Measurements from ENCODE around the gene KLRG1. TPM values are rescaled to one million over a fixed set of nuclear protein-coding genes. Genes with fewer than 3 reads are reported as not detected.

The KLRG1 gene
- total RNA-seq, 1 donor from 2014 or later = 8.0 TPM

DNA sequence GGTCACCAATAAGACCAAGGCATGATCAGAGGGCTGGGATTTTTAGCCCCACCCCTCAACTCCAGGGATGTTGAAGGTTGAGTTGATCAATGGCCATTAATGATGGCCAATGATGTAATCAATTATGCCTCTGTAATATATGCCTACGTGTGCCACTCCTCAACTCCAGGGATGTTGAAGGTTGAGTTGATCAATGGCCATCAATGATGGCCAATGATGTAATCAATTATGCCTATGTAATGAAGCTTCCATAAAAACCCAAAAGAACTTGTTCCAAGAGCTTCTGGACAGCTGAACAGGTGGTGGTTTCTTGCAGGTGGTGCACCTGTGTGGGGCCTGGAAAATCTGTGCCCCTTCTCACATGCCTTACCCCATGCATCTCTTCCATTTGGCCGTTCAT, 33.2 kb downstream of the KLRG1 start:
- H3K9me3 Mint-ChIP-seq (ENCODE audit: low read depth) = peaks cover 11% of the 10 kb centered on the region
- no peaks in the 10 kb centered on the region for H3K4me1 Mint-ChIP-seq (ENCODE audit: low read depth)
- H3K27ac Mint-ChIP-seq = no peak overlapping the region
- no peaks in the 10 kb centered on the region for H3K27me3 Mint-ChIP-seq
- TF ChIP-seq, protein P1, sequence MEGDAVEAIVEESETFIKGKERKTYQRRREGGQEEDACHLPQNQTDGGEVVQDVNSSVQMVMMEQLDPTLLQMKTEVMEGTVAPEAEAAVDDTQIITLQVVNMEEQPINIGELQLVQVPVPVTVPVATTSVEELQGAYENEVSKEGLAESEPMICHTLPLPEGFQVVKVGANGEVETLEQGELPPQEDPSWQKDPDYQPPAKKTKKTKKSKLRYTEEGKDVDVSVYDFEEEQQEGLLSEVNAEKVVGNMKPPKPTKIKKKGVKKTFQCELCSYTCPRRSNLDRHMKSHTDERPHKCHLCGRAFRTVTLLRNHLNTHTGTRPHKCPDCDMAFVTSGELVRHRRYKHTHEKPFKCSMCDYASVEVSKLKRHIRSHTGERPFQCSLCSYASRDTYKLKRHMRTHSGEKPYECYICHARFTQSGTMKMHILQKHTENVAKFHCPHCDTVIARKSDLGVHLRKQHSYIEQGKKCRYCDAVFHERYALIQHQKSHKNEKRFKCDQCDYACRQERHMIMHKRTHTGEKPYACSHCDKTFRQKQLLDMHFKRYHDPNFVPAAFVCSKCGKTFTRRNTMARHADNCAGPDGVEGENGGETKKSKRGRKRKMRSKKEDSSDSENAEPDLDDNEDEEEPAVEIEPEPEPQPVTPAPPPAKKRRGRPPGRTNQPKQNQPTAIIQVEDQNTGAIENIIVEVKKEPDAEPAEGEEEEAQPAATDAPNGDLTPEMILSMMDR (IDR thresholded peaks at IDR 0.05; ENCODE audit: unreplicated experiment) = no peak
- peaks cover under 1% of the 10 kb centered on the region for H3K36me3 Mint-ChIP-seq (ENCODE audit: insufficient read depth)
- H3K4me3 Mint-ChIP-seq (ENCODE audit: low read depth) = no peak overlapping the region
- DNase-seq (ENCODE audit: low spot score, unreplicated experiment) = no peak

DNA sequence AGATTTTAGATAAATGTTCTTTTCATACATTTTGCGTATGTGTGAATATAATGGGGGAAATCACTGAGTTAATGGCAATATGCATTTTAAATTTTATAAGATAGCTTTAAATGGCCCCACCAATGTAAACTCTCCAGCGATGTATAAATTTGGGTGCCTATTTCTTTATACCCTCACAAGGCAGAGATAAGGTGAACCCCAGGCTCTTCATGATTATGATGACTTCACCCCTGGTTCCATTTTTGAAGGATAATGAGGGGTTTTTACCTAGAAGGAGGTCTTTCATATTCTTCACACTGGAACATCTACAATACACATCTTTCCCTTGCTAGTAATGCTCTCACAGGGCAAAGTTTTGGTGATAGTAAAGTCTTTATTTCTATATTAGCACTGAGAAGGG, 35.2 kb downstream of the KLRG1 start:
- H3K4me3 Mint-ChIP-seq (ENCODE audit: low read depth) = no peak overlapping the region
- no peak for DNase-seq (ENCODE audit: low spot score, unreplicated experiment)
- TF ChIP-seq, protein P1 (IDR thresholded peaks at IDR 0.05; ENCODE audit: unreplicated experiment) = no peak
- H3K4me1 Mint-ChIP-seq (ENCODE audit: low read depth) = no peaks in the 10 kb centered on the region
- H3K36me3 Mint-ChIP-seq (ENCODE audit: insufficient read depth) = no peaks in the 10 kb centered on the region
- no peaks in the 10 kb centered on the region for H3K27me3 Mint-ChIP-seq
- H3K9me3 Mint-ChIP-seq (ENCODE audit: low read depth) = peaks cover 2% of the 10 kb centered on the region
- no peak overlapping the region for H3K27ac Mint-ChIP-seq

DNA sequence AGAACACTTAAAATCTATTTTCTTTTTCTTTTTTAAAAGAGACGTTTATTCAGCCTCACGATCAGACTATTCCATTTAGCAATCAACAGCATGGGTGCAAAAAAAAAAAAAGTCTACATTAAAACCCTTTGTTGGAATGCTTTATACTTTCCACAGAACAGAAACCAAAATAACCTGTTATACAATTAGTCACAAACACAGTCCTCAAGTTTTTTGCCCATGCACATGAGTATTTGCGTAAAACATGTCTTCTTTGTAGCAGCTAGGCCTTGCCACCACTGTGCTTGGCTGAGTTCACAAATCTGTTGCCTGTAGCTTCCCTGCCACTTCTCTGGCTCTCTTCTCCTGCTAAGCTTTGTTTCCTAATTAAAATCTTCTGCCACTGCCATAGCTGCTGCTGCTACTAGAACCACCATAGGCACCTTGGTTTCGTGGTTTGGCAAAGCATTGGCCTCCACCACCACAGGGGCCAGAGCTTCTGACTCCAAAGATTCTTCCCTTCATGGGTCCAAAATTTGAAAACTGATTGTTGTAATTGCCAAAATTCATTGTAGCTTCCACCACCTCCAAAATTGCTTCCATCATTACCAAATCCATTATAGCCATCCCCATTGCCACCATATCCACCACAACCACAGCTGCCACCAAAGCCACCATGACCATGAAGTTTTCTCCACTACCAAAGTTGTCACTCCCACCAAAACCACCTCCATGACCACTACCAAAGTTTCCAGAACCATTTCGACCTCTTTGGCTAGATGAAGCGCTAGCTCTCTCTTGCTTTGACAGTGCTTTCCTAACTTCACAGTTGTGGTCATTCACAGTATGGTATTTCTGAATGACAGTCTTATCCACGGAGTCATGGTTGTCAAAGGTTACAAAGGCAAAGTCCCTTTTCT, 38.1 kb downstream of the KLRG1 start:
- Mint-ChIP-seq H3K9me3 (ENCODE audit: low read depth) (peaks cover 2% of the 10 kb centered on the region), H3K27ac (no peak overlapping the region), H3K4me3 (ENCODE audit: low read depth) (no peak overlapping the region), H3K27me3 (no peaks in the 10 kb centered on the region), H3K4me1 (ENCODE audit: low read depth) (peaks cover 2% of the 10 kb centered on the region), H3K36me3 (ENCODE audit: insufficient read depth) (no peaks in the 10 kb centered on the region)
- TF ChIP-seq, protein P1 (IDR thresholded peaks at IDR 0.05; ENCODE audit: unreplicated experiment) = no peak
- DNase-seq (ENCODE audit: low spot score, unreplicated experiment) = no peak

DNA sequence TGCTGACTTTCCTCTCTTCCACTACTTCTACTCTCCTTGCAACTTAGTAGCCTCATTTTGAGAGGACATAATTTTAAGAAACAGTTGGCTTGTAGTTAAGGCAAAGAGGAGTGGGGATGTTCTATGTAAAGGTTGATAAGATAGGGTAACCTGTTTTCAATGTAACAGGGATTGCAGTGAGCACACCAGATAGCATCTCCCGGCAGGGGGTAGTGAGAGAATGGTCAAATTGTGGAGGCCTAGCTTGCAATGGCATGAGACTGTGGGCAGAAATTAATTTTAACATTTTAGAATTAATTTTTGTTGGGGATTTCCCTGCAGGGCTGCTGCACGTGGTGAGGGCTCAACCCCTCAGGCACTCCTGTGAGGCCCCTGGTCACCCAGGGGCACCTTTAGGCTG, 41.4 kb downstream of the KLRG1 start:
- DNase-seq (ENCODE audit: low spot score, unreplicated experiment) = no peak
- Mint-ChIP-seq H3K9me3 (ENCODE audit: low read depth) (peaks cover 5% of the 10 kb centered on the region), H3K4me3 (ENCODE audit: low read depth) (no peak overlapping the region), H3K36me3 (ENCODE audit: insufficient read depth) (no peaks in the 10 kb centered on the region), H3K27me3 (no peaks in the 10 kb centered on the region), H3K4me1 (ENCODE audit: low read depth) (peaks cover 11% of the 10 kb centered on the region), H3K27ac (no peak overlapping the region)
- TF ChIP-seq, protein P1 (IDR thresholded peaks at IDR 0.05; ENCODE audit: unreplicated experiment) = no peak

DNA sequence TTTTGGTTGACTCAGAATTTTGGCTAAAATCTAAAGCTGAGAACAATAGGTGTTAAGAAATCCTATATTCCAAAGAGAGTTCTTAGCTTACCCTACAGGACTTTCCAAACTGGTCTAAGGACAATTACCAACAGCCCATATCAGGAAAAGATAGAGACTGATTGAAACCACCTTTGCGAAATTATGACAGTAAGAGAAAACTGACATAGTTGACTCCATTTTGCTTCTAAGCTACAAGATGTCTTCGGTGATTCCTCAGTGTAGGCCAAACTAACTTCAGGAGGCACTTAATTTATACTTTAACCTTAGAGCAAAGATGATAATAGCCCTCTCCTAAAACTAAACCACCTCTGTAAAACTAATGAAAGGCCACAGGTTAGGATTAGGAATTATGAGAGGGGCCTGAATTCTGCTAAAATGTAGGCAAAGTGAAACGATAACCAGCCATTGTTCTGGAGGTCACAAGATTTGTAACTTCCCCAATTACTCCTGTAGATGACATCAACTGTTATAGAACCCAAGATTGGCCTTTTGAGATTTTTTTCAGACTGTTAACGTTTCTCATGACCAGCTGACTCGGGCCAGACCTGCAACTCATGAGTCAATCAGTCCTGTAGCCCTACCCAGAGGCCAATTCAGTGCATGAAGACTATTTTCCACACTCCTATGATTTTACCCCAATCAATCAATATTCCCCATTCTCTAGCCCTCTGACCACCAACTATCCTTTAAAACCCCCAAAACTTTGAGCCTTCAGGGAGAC, 43.0 kb downstream of the KLRG1 start:
- no peaks in the 10 kb centered on the region for H3K36me3 Mint-ChIP-seq (ENCODE audit: insufficient read depth)
- H3K27ac Mint-ChIP-seq = no peak overlapping the region
- no peak for DNase-seq (ENCODE audit: low spot score, unreplicated experiment)
- peaks cover 11% of the 10 kb centered on the region for H3K4me1 Mint-ChIP-seq (ENCODE audit: low read depth)
- H3K9me3 Mint-ChIP-seq (ENCODE audit: low read depth) = peaks cover 5% of the 10 kb centered on the region
- H3K27me3 Mint-ChIP-seq = no peaks in the 10 kb centered on the region
- TF ChIP-seq, protein P1 (IDR thresholded peaks at IDR 0.05; ENCODE audit: unreplicated experiment) = no peak
- H3K4me3 Mint-ChIP-seq (ENCODE audit: low read depth) = no peak overlapping the region

Data from progenitor cell of endocrine pancreas (in vitro differentiated cells).